Rectal smooth muscle tissue (tissue), 1 donor: ENCODE results near the gene EFCAB5.
"Not testable (repeated sequence)": the region's sequence is repeated elsewhere in the genome, so short reads cannot be mapped to it uniquely, and the experiment has no call there.

Source experiments
- H3K27ac ChIP-seq: one replicate; pipeline ENCODE4 v1.7.0; 2013; ENCODE audit warnings: low read depth, low read length, inconsistent platforms
- H3K27me3 ChIP-seq: one replicate; pipeline ENCODE4 v1.7.0; 2013; ENCODE audit warnings: low read length; ENCODE audit not compliant: control insufficient read depth, insufficient read depth
- H3K36me3 ChIP-seq: one replicate; pipeline ENCODE4 v1.7.0; 2013; ENCODE audit warnings: low read length; ENCODE audit not compliant: control insufficient read depth, insufficient read depth
- H3K4me1 ChIP-seq: one replicate; pipeline ENCODE4 v1.7.0; 2013; ENCODE audit warnings: low read length; ENCODE audit not compliant: control insufficient read depth, insufficient read depth
- H3K4me3 ChIP-seq: one replicate; pipeline ENCODE4 v1.7.0; 2013; ENCODE audit warnings: low read length
- H3K9ac ChIP-seq: one replicate; pipeline ENCODE4 v1.7.0; 2013; ENCODE audit warnings: low read length

EFCAB5 gene

DNA sequence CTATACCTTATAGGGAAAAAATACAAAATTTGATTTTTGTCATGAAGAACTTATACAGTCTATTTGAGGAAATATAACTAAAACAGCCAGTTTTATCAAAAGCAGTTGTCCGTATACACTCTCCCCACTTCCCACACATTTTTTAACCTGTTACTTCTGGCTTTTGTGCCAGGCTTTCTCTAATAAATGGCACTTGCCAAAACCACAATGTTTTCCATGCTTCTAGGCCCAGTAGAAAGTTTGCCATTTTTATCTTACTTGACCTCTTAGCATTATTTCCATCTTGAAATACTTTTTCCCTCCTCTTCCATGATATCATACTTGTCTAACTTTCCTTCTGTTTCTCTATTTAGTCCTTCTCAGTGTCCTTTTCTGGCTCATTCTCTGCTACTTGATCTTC is 38.8 kb downstream of the EFCAB5 start:
- no peaks in the 10 kb centered on the region for H3K4me1 ChIP-seq
- no peaks in the 10 kb centered on the region for H3K36me3 ChIP-seq
- no peaks in the 10 kb centered on the region for H3K27me3 ChIP-seq
- H3K27ac ChIP-seq = no peak overlapping the region
- H3K4me3 ChIP-seq = no peak overlapping the region
- H3K9ac ChIP-seq = no peak overlapping the region

DNA sequence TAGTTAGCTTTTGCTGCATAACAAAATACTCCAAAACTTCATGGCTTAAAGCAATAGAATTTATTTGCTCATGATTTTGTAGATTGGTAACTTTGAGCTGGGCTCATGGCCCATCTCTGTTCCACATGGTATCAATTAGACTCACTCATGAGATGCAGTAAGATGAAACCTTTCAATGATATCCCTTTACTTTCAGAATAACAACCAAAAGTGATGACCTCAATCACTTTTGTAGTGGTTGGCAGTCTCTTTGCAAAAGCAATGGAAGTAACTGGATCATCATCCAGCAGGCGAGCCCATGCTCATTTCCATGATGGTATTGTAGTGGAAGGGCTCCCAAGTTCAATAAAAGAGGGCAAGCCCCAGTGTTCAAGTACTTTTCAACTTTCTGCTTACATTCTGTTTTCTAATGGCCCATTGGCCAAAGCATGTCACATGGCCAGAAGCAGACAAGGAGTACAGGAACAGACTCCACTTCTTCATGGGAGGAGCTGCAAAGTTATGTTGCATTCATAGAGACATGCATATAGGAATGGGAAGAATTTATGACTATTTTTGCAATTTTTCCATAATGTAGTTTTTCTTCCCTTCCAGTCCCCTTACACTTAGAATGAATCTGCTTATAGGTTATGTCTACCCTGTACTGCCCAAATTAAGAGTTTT is 41.7 kb downstream of the EFCAB5 start:
- H3K36me3 ChIP-seq = no peaks in the 10 kb centered on the region
- H3K27me3 ChIP-seq = no peaks in the 10 kb centered on the region
- no peak overlapping the region for H3K27ac ChIP-seq
- H3K4me1 ChIP-seq = no peaks in the 10 kb centered on the region
- no peak overlapping the region for H3K9ac ChIP-seq
- H3K4me3 ChIP-seq = no peak overlapping the region

DNA sequence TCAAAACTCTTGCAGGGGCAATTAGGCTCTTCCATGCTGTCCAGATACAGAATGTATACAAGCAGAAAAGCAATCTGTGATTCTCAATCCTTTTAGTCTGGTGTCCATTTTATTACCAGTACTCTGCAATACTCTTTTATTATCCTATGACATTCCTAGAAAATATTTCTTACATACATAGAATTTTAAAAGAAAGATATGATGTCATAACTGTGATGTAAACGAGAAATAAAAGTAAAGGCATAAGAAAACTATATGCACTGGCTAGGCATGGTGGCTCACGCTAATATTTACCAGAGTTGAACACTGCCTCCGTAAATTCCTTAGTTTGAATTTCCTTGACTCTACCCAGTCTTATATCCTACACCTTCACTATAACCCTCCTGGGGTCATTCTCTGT is 55.0 kb downstream of the EFCAB5 start:
- H3K9ac ChIP-seq = no peak overlapping the region

DNA sequence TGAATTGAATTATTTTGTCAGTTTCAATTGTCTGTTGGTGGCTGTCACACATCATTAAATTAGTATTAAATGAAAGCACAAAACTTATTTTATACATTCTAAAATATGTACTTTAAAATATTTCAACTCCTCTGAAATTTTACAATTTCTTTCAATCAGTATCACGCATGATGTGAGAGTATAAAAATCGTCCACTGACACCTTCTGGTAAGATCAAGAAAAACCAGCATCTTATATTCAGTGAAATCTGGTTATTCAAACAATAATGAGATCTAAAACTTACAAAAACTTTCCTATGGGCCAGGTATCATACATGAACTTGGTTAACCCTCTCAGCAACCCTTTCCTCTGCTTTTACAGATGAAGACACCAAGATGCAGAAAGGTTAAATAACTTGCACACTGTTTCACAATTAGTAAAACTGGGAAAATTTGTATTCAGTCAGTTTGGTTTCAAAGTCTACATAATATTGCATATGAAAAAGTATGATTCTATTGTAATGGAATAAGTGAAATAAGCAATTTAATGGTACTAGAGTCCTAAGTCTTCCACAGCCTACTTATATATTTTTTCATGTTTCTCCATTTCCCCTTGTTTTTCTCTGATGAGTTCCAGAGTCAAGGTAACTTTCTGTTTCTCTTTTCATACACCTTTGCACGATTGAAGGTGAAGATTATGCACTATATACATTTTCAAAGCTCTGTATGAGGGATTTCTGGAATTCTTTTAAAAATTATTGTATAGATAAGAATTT is 58.7 kb downstream of the EFCAB5 start:
- Histone ChIP-seq H3K9ac (no peak overlapping the region), H3K27me3 (no peaks in the 10 kb centered on the region), H3K36me3 (no peaks in the 10 kb centered on the region), H3K4me1 (no peaks in the 10 kb centered on the region), H3K4me3 (no peak overlapping the region), H3K27ac (no peak overlapping the region)

More for the DNA sequence above, 55.0 kb downstream of the EFCAB5 start:
- H3K4me3 ChIP-seq = no peak overlapping the region
- no peaks in the 10 kb centered on the region for H3K4me1 ChIP-seq
- H3K27me3 ChIP-seq = no peaks in the 10 kb centered on the region
- H3K27ac ChIP-seq = no peak overlapping the region
- no peaks in the 10 kb centered on the region for H3K36me3 ChIP-seq

- H3K27me3 ChIP-seq = no peaks in the 10 kb centered on the region
- H3K27ac ChIP-seq = no peak overlapping the region
- no peaks in the 10 kb centered on the region for H3K4me1 ChIP-seq
- no peak overlapping the region for H3K9ac ChIP-seq
- H3K4me3 ChIP-seq = no peak overlapping the region
- no peaks in the 10 kb centered on the region for H3K36me3 ChIP-seq
Observed at GRCh38 chr17:30000755-30001257, 59.4 kb downstream of the EFCAB5 start.

GRCh38 chr17:30002088-30002487 is 60.7 kb downstream of the EFCAB5 start:
- H3K4me3 ChIP-seq = no peak overlapping the region

DNA sequence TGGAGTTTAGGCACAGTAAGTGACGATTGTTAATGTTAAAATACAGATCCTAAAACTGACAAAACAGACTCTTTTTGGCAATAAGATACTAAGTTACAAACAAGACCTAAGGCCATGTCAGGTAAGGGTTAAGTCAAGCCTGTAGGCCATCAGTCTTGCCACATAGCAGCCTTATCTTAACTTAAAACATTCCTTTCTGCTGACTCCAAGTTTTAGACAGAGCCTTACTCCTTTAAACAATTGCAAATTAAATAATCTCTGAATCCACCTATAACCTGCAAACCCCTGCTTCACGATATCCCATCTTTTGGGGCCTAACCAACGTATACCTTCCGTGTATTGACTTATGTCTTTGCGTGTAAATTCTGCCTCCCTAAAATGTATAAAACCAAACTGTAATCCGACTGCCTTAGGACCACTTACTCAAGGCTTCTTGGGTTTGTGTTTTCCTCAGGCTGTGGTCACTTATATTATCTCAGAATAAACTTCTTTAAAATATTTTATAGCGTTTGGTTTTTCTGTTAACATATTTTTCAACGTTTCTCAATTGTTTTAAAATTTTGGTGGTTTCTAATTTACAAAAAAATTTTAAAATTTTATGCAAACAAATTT is 64.4 kb downstream of the EFCAB5 start:
- Histone ChIP-seq H3K36me3 (no peaks in the 10 kb centered on the region), H3K27me3 (no peaks in the 10 kb centered on the region), H3K4me1 (no peaks in the 10 kb centered on the region), H3K27ac (no peak overlapping the region), H3K4me3 (no peak overlapping the region), H3K9ac (no peak overlapping the region)

More at GRCh38 chr17:30002088-30002487, 60.7 kb downstream of the EFCAB5 start:
- no peak overlapping the region for H3K27ac ChIP-seq
- H3K36me3 ChIP-seq = no peaks in the 10 kb centered on the region
- no peaks in the 10 kb centered on the region for H3K27me3 ChIP-seq
- H3K4me1 ChIP-seq = no peaks in the 10 kb centered on the region
- no peak overlapping the region for H3K9ac ChIP-seq

DNA sequence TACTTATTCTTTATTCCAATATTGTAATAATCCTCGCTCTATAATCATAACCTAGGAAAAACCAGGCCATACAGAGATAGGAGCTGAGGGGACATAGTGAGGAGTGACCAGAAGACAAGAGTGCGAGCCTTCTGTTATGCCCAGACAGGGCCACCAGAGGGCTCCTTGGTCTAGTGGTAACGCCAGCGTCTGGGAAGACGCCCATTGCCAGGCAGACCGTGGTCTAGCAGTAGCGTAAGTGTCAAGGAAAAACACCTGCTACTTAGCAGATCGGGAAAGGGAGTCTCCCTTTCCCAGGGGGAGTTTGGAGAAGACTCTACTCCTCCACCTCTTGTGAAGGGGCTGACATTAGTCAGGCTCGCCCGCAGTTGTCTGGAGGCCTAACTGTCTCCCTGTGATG is 70.5 kb downstream of the EFCAB5 start:
- H3K4me3 ChIP-seq, H3K4me1 ChIP-seq, H3K27me3 ChIP-seq, H3K36me3 ChIP-seq, H3K27ac ChIP-seq, H3K9ac ChIP-seq: not testable (repeated sequence)

GRCh38 chr17:30021708-30022317 is 80.4 kb downstream of the EFCAB5 start:
- Histone ChIP-seq H3K4me1 (no peaks in the 10 kb centered on the region), H3K9ac (no peak overlapping the region), H3K36me3 (no peaks in the 10 kb centered on the region), H3K4me3 (no peak overlapping the region), H3K27me3 (no peaks in the 10 kb centered on the region), H3K27ac (no peak overlapping the region)

- H3K4me3 ChIP-seq, H3K9ac ChIP-seq, H3K4me1 ChIP-seq, H3K27me3 ChIP-seq, H3K27ac ChIP-seq, H3K36me3 ChIP-seq: not testable (repeated sequence)
Observed at GRCh38 chr17:30025325-30025724, 83.9 kb downstream of the EFCAB5 start.

DNA sequence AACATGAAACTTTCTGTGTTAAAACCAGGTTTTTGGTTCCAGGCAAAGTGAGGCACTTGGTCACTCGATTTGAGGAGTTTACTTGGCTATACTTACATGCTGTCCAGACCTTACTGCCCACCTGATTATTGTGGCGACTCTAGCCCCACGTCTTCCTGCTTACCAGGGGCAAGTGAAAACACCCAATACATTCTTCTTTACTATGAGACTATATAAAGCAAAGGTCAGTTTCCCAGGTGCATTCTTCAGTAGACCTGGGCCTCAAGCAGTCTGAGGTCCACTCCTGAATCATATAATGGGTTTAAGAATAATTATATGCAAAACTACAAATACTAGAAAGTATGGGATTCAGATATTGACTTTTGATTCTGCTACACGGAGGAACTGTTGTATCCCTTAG is 86.2 kb downstream of the EFCAB5 start:
- Histone ChIP-seq H3K36me3 (no peaks in the 10 kb centered on the region), H3K4me1 (no peaks in the 10 kb centered on the region), H3K4me3 (no peak overlapping the region), H3K27me3 (no peaks in the 10 kb centered on the region), H3K9ac (no peak overlapping the region), H3K27ac (no peak overlapping the region)

- no peaks in the 10 kb centered on the region for H3K27me3 ChIP-seq
- H3K9ac ChIP-seq = no peak overlapping the region
- no peak overlapping the region for H3K4me3 ChIP-seq
- H3K4me1 ChIP-seq = no peaks in the 10 kb centered on the region
- no peaks in the 10 kb centered on the region for H3K36me3 ChIP-seq
- H3K27ac ChIP-seq = no peak overlapping the region
Observed at GRCh38 chr17:30031214-30031869, 89.9 kb downstream of the EFCAB5 start.
